ENCODE measurements around the gene IMPDH1.

The IMPDH1 gene

GRCh38 chr7:128404886-128405470 lies 4.8 kb downstream of the IMPDH1 start:
- no peak for DNase-seq

DNA sequence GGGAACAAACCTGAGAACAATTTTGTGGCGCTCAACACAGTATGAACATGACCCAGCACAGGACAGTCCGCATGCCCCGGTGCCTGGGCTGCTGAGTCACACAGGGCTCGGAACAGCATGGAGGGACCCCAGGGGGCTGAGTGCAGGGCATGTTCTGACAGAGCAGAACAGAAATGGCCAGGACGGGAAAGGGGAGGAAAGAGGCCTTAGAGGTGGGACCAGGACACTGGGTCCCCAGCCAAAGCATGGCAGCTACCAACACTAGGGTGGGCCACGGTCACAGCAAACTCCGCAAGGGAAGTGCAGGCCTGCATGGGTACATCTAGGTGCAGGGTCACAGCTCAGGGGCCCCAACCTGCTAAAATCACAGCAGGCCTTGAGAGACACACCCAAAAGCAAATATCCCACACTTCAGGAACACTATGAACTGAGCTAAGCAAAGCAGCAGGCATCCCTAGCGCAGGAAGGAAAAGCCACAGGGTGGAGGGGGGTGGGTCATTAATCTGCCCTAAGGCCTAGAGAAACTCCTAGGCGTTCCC lies 5.6 kb downstream of the IMPDH1 start:
- no peak for DNase-seq

DNA sequence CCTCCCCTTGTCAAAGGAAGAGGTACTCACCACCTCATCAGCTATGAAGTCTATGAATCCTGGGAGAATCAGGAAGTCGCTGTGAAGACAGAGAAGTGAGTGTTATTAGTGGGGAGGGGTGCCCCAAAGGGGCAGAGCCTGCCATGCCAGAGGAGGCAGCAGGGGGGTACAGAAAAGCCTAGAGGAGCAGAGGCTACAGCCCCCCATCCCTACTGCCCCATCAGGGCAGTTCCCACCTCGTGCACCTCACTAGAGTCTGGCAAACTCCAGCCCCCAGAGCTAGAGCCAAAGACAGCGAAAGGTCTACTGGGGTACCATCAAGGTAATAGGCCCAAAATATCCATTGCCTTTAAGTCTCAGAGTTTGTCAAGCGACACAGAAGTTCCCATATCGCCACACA lies 6.1 kb downstream of the IMPDH1 start:
- DNase-seq, result no peak

DNA sequence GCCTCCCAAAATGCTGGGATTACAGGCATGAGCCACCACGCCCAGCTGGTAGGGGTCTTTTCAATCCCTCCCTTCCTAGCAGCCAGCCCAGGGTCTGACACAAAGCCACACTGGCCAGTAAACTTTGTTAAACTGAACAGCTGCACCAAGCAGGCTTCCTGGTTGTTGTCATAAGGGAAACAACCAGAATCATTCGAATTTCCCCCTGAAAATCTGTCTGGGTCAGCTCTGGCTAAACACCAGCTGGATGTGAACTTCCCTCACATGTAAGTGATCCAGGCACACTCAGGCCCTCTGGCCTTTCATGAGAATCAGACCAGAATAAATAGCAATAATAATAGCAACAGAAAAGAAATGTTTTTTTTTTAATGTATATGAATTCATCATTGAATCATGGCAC lies 7.4 kb downstream of the IMPDH1 start:
- DNase-seq, result no peak

DNA sequence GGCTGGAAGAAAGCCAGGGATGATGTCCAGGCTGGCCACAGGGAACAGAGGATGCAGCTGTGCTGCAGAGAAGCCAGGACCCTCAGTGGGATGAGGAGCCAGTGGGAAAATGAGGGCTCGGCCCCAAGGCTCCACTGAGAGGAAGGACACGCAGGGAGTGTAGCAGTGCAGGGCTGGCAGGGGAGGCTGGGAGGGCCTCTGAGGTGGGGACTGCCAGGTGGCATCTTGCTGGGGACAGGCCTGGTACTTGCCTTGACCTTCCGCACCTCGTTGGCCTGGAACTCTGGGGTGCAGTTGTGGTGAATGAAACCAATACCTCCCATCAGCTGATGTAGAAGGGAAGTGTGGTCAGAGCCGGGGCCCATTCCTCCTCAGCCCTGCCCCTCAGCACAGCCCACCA lies 9.2 kb downstream of the IMPDH1 start:
- DNase-seq, result no peak

DNA sequence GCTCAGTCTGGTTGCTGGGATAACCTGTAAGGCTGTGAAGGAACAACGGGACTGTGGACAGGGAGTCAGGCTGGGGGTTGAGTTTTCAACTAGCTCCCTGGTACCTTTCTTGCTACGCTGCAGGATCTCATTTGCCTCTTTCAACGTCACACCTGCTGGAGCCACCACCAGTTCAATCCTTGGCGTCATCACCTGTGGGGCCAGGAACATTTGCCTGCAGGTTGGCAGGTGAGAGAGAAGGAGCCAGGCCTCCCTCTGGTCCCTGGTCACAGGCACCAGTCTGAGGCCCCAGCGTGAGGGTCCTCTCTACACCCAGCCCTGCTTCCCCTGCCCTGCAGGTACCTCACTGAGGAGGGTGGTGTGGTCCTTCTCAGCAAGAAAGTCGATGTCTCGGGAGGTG lies 9.8 kb downstream of the IMPDH1 start:
- no peak for DNase-seq

GRCh38 chr7:128398841-128399135 lies 11.0 kb downstream of the IMPDH1 start:
- no peak for DNase-seq

GRCh38 chr7:128398016-128398840 lies 11.6 kb downstream of the IMPDH1 start:
- peak; percentile 30 for DNase-seq

- DNase-seq, result no peak
These were observed 13.4 kb downstream of the IMPDH1 start for GRCh38 chr7:128396357-128396756.

- no peak for DNase-seq
These were observed 14.0 kb downstream of the IMPDH1 start for GRCh38 chr7:128395748-128396147.

- DNase-seq, result no peak
These were observed 14.8 kb downstream of the IMPDH1 start for GRCh38 chr7:128394904-128395496.

- no peak for DNase-seq
These were observed 16.1 kb downstream of the IMPDH1 start for GRCh38 chr7:128393526-128394330.

DNA sequence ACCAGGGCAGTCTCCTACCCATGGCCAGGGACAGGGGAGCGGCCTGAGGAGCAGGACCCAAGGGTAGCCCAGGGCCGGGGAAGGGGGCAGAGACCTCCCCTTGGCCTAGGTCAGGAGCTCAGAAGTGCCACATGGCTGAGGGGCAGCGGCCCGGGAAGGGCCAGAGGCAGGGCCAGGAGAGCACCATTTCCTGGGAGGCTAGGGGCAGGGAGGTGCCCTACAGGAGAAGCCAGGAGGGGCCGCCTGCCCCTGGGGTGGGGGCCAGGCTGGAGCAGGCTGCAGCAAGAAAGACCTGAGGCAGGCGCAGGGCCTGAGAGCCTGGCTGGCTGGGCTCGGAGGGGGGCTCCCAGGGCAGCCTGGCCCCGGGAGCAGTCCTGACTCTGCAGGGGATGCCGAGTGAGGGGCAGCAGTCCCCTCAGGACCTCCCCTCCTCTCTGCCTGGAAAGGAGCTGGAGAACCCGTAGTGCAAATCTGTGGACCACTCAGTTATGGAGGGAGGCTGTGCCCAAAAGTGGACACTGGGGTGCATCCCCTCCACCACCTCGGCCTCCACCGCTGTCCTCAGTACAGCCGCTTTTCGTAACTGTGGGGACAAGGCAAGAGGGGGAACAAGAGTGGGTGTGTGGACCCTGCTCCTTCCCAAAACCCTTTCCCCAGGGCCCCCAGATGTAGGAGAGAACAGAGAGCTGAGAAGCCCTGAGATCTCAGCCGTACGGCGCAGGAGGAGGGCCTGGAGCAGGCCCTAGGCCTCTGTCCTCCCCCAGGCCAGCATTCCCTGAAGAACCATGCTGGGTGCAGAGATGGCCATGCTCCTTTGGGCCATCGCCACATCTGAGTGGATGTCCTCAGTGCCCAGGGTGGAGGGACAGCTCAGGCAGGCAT lies 17.1 kb downstream of the IMPDH1 start:
- no peak for DNase-seq

DNA sequence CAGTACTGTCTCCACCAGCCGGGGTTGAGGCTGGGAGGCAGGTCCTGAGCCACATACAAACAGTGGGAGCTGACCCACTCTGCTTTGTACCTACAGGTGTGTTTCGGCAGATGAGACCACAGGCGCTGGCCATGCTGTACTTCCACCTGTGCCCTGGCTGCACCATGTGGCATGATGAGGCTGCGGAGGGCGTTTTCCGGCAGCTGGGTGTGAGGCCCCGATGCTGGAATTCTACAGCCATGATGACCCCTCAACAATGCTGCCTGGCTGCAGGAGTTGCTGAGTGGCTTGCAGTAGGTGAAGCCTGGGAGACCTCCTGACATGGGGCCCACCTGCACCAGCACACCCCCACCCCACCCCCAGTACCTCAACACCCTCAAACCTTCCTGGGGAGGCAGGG lies 18.0 kb downstream of the IMPDH1 start:
- DNase-seq, result no peak

DNA sequence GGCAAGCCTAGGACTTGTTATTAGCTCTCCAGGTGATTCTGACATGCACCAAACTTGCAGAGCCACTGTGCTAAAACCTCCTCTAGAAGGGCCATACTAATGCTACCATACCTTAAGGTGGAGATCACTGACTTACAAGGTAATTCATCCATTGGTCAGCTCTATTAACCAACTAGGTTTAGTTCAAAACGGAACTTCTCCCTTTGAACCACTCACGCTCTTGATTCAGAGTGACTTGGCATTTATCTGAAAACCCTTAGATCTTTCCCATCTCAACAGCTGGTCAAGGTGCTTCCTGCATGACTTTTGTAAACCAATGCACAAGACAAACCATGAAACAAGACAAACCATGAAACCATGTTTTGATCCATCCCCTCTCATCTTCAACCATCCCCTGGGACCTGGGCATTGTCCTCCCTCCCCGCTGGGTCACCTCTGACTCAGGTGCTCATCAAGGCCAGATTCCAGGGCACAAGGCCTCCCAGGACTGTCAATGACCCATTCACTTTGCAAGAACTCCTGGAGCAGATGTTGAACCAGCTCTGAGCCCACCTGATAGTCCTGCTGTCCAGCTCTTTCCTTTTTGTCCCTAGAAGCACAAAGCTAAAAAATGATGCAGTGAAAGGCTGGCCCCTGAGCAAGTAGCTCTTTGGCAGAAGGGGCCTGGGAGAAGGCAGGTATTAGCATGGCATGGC lies 18.8 kb downstream of the IMPDH1 start:
- no peak for DNase-seq

GRCh38 chr7:128389618-128390329 lies 20.0 kb downstream of the IMPDH1 start:
- no peak for DNase-seq

DNA sequence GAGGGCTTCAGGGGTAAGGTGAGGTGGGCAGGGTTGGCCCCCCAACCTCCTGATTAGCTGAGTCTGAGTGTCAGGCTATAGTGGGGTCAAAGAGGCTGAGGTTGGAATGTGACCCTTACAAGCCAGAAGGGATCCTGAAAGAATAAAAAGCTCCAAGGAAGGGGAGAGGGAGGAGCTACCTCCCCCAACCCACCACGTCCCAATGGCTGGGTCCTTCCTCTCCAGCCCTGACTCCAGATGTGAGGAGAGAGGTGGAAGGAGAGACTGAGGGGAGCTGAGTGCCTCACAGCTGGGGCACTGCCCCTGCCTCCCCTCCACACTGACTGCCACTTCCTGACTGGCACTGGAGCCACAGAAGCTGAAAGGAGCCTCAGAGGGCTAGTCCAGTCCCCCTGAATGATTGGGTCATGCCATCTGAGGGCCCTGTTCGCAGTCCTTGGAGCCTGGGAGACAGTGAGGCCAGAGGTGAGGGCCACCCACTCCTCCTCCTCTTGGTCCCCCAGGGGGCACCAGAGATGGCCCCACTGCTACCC lies 20.6 kb downstream of the IMPDH1 start:
- no peak for DNase-seq

GRCh38 chr7:128388145-128388485 lies 21.7 kb downstream of the IMPDH1 start:
- DNase-seq, result no peak

GRCh38 chr7:128387216-128388144 lies 22.3 kb downstream of the IMPDH1 start:
- DNase-seq, result peak; percentile 86

All from NCI-H2227 treated with DMSO at 0.1 percent for 48 hours (cell line).